Vagina (tissue), 2 donors: Measurements from ENCODE around the gene TRPV5.

ENCODE experiments used
- POLR2A ChIP-seq, 2 donors: fragments of 450-650 bp; IDR thresholded peaks; one replicate each; pipeline ENCODE4 v1.6.1; 2017; ENCODE audit warnings: antibody characterized with exemption in 2 of 2, mild to moderate bottlenecking in 2 of 2, moderate library complexity in 2 of 2
- POLR2AphosphoS5 ChIP-seq, 2 donors: sonication (generic); formaldehyde crosslinking; IDR thresholded peaks; one replicate each; pipeline ENCODE4 v1.9.0; 2017; ENCODE audit warnings: antibody characterized with exemption in 2 of 2, mild to moderate bottlenecking in 2 of 2, low read depth in 1 of 2; ENCODE audit not compliant: insufficient read depth in 1 of 2
- TF ChIP-seq, protein P1 (sequence below), 3 experiments: fragments of 450-650 bp in 2 of 3; fragments of 200-600 bp in 1 of 3; sonication (generic) in 1 of 3; IDR thresholded peaks; one replicate each; pipeline ENCODE4 v1.5.1; 2017 to 2019; ENCODE audit warnings: antibody characterized with exemption in 3 of 3, mild to moderate bottlenecking in 2 of 3, moderate library complexity in 2 of 3

- TF ChIP-seq, protein P1, sequence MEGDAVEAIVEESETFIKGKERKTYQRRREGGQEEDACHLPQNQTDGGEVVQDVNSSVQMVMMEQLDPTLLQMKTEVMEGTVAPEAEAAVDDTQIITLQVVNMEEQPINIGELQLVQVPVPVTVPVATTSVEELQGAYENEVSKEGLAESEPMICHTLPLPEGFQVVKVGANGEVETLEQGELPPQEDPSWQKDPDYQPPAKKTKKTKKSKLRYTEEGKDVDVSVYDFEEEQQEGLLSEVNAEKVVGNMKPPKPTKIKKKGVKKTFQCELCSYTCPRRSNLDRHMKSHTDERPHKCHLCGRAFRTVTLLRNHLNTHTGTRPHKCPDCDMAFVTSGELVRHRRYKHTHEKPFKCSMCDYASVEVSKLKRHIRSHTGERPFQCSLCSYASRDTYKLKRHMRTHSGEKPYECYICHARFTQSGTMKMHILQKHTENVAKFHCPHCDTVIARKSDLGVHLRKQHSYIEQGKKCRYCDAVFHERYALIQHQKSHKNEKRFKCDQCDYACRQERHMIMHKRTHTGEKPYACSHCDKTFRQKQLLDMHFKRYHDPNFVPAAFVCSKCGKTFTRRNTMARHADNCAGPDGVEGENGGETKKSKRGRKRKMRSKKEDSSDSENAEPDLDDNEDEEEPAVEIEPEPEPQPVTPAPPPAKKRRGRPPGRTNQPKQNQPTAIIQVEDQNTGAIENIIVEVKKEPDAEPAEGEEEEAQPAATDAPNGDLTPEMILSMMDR (IDR thresholded peaks at IDR 0.05): no peak
- TF ChIP-seq POLR2A (IDR thresholded peaks at IDR 0.05) (no peak), POLR2AphosphoS5 (IDR thresholded peaks at IDR 0.05; ENCODE audit: insufficient read depth in 1 of 2, low read depth in 1 of 2) (no peak)
These were observed 3.3 kb downstream of the TRPV5 start for GRCh38 chr7:142930126-142930730.
